OCI-LY1 (cell line): Measurements from ENCODE around the gene TRAPPC14.

Source experiments
- H2AFZ ChIP-seq: fragments of 200-600 bp; sonication (generic), shearing (Covaris generic); 2 replicates; pipeline ENCODE4 v1.6.0; 2014; ENCODE audit warnings: antibody characterized with exemption, mild to moderate bottlenecking, low read length
- H3F3A ChIP-seq: fragments of 200-600 bp; sonication (generic), shearing (Covaris generic); 2 replicates; pipeline ENCODE4 v1.6.0; 2014; ENCODE audit warnings: mild to moderate bottlenecking, antibody characterized with exemption, low read length, moderate library complexity; ENCODE audit not compliant: insufficient read depth
- H3K27ac ChIP-seq: fragments of 200-600 bp; sonication (generic); 2 replicates; pipeline ENCODE4 v1.5.1; 2014; ENCODE audit warnings: low read length, mixed run types, mild to moderate bottlenecking, low read depth; ENCODE audit not compliant: poor library complexity, severe bottlenecking
- H3K27me3 ChIP-seq: fragments of 200-600 bp; sonication (generic); 2 replicates; pipeline ENCODE4 v1.6.0; 2014; ENCODE audit warnings: antibody characterized with exemption, mild to moderate bottlenecking, low read length, moderate library complexity; ENCODE audit not compliant: insufficient read depth
- H3K36me3 ChIP-seq: fragments of 200-600 bp; sonication (generic); 2 replicates; pipeline ENCODE4 v1.6.1; 2014; ENCODE audit warnings: mild to moderate bottlenecking, antibody characterized with exemption, low read length, moderate library complexity, mixed read lengths; ENCODE audit not compliant: insufficient read depth
- H3K4me1 ChIP-seq: fragments of 200-600 bp; sonication (generic); 2 replicates; pipeline ENCODE4 v1.5.1; 2014; ENCODE audit warnings: mild to moderate bottlenecking, low read length, moderate library complexity; ENCODE audit not compliant: insufficient read depth, severe bottlenecking
- H3K4me2 ChIP-seq: fragments of 200-600 bp; sonication (generic), shearing (Covaris generic); 2 replicates; pipeline ENCODE4 v1.6.1; 2014; ENCODE audit warnings: low read length
- H3K4me3 ChIP-seq: fragments of 200-600 bp; sonication (generic); 2 replicates; pipeline ENCODE4 v1.5.1; 2014; ENCODE audit warnings: low read length, low read depth, mild to moderate bottlenecking, mixed read lengths; ENCODE audit not compliant: poor library complexity, severe bottlenecking
- H3K79me2 ChIP-seq: fragments of 200-600 bp; shearing (Covaris generic); 2 replicates; pipeline ENCODE4 v1.6.1; 2016; ENCODE audit warnings: mixed run types, low read length, mixed read lengths; ENCODE audit not compliant: insufficient read depth
- H3K9ac ChIP-seq: fragments of 200-600 bp; sonication (generic), shearing (Covaris generic); 2 replicates; pipeline ENCODE4 v1.6.1; 2014; ENCODE audit warnings: mild to moderate bottlenecking, low read length, mixed read lengths
- H3K9me2 ChIP-seq: fragments of 200-600 bp; sonication (generic), shearing (Covaris generic); 2 replicates; pipeline ENCODE4 v1.6.1; 2014; ENCODE audit warnings: low read depth, mild to moderate bottlenecking, low read length, mixed read lengths
- H3K9me3 ChIP-seq: fragments of 200-600 bp; shearing (Covaris generic); 2 replicates; pipeline ENCODE4 v1.6.1; 2014; ENCODE audit warnings: low read length, mixed read lengths
- H4K20me1 ChIP-seq: fragments of 200-600 bp; sonication (generic), shearing (Covaris generic); 2 replicates; pipeline ENCODE4 v1.6.0; 2016; ENCODE audit warnings: mild to moderate bottlenecking, low read length; ENCODE audit not compliant: insufficient read depth
- EZH2 ChIP-seq: fragments of 200-600 bp; sonication (generic), shearing (Covaris generic); IDR thresholded peaks from 2 replicates; pipeline ENCODE4 v1.8.0; 2017; ENCODE audit warnings: borderline replicate concordance, mixed run types, mild to moderate bottlenecking, antibody characterized with exemption, low read length, moderate library complexity, mixed read lengths
- TF ChIP-seq, protein P1 (sequence below): fragments of 200-600 bp; sonication (generic), shearing (Covaris generic); IDR thresholded peaks from 2 replicates; pipeline ENCODE4 v1.5.1; 2017; ENCODE audit warnings: mild to moderate bottlenecking, antibody characterized with exemption, low read length, moderate library complexity, mixed read lengths

Gene TRAPPC14

DNA sequence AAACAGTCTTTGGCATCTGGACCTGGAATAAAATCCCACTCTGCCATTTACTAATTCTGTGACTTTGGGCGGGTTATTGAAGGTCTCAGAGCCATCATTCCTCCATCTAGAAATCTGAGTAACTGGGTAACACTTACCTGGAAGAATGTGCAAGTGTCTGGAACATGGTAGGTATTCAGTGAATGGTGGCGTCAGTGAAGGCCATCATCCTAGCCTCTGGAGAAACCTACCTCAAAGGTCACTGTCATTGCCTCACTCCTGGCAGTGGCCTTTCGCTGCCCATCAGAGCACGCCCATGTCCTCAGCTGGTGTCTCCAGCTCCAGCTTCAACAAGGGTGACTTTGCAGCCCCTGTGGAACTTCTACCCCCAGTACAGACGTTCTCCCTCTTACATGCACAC lies 5.3 kb upstream of the TRAPPC14 start:
- Histone ChIP-seq H3K4me2 (no peak overlapping the region), H3K27me3 (peaks cover 20% of the 10 kb centered on the region; the same call in 1 of the 2 replicates), H3K9ac (no peak overlapping the region), H3K4me3 (no peak overlapping the region), H2AFZ (no peak overlapping the region), H3F3A (no peaks in the 10 kb centered on the region), H3K9me2 (no peaks in the 10 kb centered on the region), H3K79me2 (no peaks in the 10 kb centered on the region), H3K4me1 (peaks cover 18% of the 10 kb centered on the region), H3K27ac (no peak overlapping the region), H3K36me3 (no peaks in the 10 kb centered on the region), H3K9me3 (no peaks in the 10 kb centered on the region), H4K20me1 (no peaks in the 10 kb centered on the region)
- TF ChIP-seq, protein P1, sequence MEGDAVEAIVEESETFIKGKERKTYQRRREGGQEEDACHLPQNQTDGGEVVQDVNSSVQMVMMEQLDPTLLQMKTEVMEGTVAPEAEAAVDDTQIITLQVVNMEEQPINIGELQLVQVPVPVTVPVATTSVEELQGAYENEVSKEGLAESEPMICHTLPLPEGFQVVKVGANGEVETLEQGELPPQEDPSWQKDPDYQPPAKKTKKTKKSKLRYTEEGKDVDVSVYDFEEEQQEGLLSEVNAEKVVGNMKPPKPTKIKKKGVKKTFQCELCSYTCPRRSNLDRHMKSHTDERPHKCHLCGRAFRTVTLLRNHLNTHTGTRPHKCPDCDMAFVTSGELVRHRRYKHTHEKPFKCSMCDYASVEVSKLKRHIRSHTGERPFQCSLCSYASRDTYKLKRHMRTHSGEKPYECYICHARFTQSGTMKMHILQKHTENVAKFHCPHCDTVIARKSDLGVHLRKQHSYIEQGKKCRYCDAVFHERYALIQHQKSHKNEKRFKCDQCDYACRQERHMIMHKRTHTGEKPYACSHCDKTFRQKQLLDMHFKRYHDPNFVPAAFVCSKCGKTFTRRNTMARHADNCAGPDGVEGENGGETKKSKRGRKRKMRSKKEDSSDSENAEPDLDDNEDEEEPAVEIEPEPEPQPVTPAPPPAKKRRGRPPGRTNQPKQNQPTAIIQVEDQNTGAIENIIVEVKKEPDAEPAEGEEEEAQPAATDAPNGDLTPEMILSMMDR = no peak
- TF ChIP-seq EZH2 = no peak

- H2AFZ ChIP-seq = no peak overlapping the region
These were observed 4.5 kb upstream of the TRAPPC14 start for GRCh38 chr7:100163006-100163531.

GRCh38 chr7:100160067-100160466 lies 1.5 kb upstream of the TRAPPC14 start:
- Histone ChIP-seq H3K4me2 (no peak overlapping the region), H3K9me3 (no peaks in the 10 kb centered on the region), H3K79me2 (no peaks in the 10 kb centered on the region), H3K27me3 (peaks cover 4% of the 10 kb centered on the region; the same call in 1 of the 2 replicates), H3K9me2 (no peaks in the 10 kb centered on the region), H3K36me3 (peaks cover 21% of the 10 kb centered on the region), H3K27ac (no peak overlapping the region), H3K9ac (no peak overlapping the region), H4K20me1 (no peaks in the 10 kb centered on the region), H3K4me3 (no peak overlapping the region), H3K4me1 (peaks cover 37% of the 10 kb centered on the region), H2AFZ (no peak overlapping the region), H3F3A (no peaks in the 10 kb centered on the region)
- TF ChIP-seq, protein P1 = no peak
- TF ChIP-seq EZH2 = no peak

More at GRCh38 chr7:100163006-100163531, 4.5 kb upstream of the TRAPPC14 start:
- H4K20me1 ChIP-seq = no peaks in the 10 kb centered on the region
- TF ChIP-seq, protein P1 = no peak
- no peak for TF ChIP-seq EZH2
- H3K79me2 ChIP-seq = no peaks in the 10 kb centered on the region
- peaks cover 12% of the 10 kb centered on the region for H3K4me1 ChIP-seq
- no peaks in the 10 kb centered on the region for H3K9me2 ChIP-seq
- peaks cover 18% of the 10 kb centered on the region; the same call in 1 of the 2 replicates for H3K27me3 ChIP-seq
- no peaks in the 10 kb centered on the region for H3K36me3 ChIP-seq
- H3K4me3 ChIP-seq = no peak overlapping the region
- no peak overlapping the region for H3K27ac ChIP-seq
- H3F3A ChIP-seq = no peaks in the 10 kb centered on the region
- H3K9ac ChIP-seq = no peak overlapping the region
- no peaks in the 10 kb centered on the region for H3K9me3 ChIP-seq
- H3K4me2 ChIP-seq = no peak overlapping the region
